Adipocyte (in vitro differentiated cells): Measurements from ENCODE around the gene GGACT.

ENCODE experiments used
- DNase-seq: peaks from one replicate; pipeline ENCODE4 v3.0.0-alpha.2; 2015; ENCODE audit warnings: low read depth
- H3K27me3 ChIP-seq: replicated peaks from 2 replicates; pipeline ENCODE4 v1.7.0; 2013; ENCODE audit warnings: mild to moderate bottlenecking, low read length, moderate library complexity; ENCODE audit not compliant: control insufficient read depth, insufficient read depth
- H3K36me3 ChIP-seq: 2 replicates; pipeline ENCODE4 v1.7.0; 2013; ENCODE audit warnings: low read length, mild to moderate bottlenecking, moderate library complexity; ENCODE audit not compliant: control insufficient read depth, insufficient read depth, severe bottlenecking
- H3K4me1 ChIP-seq: 2 replicates; pipeline ENCODE4 v1.7.0; 2013; ENCODE audit warnings: mild to moderate bottlenecking, low read length, moderate library complexity; ENCODE audit not compliant: control insufficient read depth, insufficient read depth
- H3K4me3 ChIP-seq: 2 replicates; pipeline ENCODE4 v1.7.0; 2013; ENCODE audit warnings: mild to moderate bottlenecking, low read length, moderate library complexity
- H3K9ac ChIP-seq: 2 replicates; pipeline ENCODE4 v1.7.0; 2013; ENCODE audit warnings: mild to moderate bottlenecking, low read length, moderate library complexity
- H3K9me3 ChIP-seq: 2 replicates; pipeline ENCODE4 v1.7.0; 2013; ENCODE audit warnings: mild to moderate bottlenecking, low read length, moderate library complexity; ENCODE audit not compliant: control insufficient read depth

Gene GGACT

DNA sequence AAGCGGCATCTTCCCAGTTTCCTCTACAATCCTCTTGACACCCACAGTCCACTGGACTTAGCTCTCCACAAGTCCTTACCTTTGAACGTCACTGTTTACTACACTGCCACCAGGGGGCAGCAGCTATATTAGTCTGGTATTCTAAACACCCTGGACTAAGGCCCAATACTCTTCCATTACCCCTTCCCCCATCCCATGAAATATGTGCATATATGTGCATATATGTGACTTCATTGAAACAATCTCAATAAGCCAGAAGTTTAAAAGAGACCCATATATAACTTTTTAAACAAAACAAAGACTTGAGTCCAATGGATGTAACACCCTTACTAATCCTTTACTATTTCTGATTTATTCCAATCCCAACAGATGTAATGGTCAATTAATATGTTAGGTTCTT is 15.5 kb downstream of the GGACT start:
- Histone ChIP-seq H3K36me3 (no peaks in the 10 kb centered on the region), H3K9me3 (no peaks in the 10 kb centered on the region), H3K9ac (no peak overlapping the region), H3K27me3 (no peaks in the 10 kb centered on the region), H3K4me3 (no peak overlapping the region), H3K4me1 (no peaks in the 10 kb centered on the region)
- DNase-seq = peak; percentile 66

DNA sequence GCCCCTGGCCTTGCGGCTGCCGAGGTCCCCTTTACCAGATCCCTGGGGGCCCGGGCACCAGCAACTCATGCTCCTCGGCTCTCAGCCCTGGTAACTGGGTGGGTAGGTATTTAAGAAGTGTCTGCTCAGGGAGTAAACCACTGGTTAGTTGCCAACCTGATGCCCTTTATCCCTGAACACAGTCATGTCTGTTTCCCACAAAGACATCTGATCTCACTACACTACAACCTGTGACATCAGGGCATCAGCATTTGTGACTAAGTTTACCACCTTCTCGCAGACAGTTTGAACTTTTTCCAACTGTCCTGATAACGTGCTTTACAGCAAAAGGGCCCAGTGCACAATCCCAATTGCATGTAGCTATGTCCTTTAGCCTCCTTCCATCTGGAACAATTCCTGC is 22.0 kb downstream of the GGACT start:
- Histone ChIP-seq H3K9ac (no peak overlapping the region), H3K36me3 (no peaks in the 10 kb centered on the region), H3K4me1 (no peaks in the 10 kb centered on the region), H3K4me3 (no peak overlapping the region), H3K9me3 (no peaks in the 10 kb centered on the region), H3K27me3 (no peaks in the 10 kb centered on the region)
- no peak for DNase-seq

DNA sequence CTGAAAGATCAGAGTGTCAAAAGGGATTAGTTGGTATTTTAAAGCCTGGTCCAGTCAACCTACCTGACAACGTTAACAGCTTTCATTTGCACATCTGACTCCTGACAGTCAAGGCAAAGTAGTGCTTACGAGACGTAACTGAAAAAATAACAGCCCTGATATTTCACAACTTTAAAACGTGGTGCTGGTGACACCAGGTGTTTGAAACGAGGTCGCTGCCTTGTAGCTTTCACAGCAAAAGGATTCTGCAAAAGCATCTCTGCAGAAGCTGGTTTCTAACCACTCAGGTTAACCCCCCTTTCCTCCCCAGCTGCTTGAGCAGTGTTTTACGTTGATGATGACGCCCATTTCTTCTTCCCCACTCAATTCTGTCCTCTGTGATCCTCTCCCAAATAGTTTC is 23.3 kb downstream of the GGACT start:
- H3K36me3 ChIP-seq = no peaks in the 10 kb centered on the region
- H3K9ac ChIP-seq = no peak overlapping the region
- H3K4me1 ChIP-seq = peaks cover 7% of the 10 kb centered on the region
- no peak overlapping the region for H3K4me3 ChIP-seq
- no peaks in the 10 kb centered on the region for H3K9me3 ChIP-seq
- no peaks in the 10 kb centered on the region for H3K27me3 ChIP-seq
- DNase-seq = no peak

DNA sequence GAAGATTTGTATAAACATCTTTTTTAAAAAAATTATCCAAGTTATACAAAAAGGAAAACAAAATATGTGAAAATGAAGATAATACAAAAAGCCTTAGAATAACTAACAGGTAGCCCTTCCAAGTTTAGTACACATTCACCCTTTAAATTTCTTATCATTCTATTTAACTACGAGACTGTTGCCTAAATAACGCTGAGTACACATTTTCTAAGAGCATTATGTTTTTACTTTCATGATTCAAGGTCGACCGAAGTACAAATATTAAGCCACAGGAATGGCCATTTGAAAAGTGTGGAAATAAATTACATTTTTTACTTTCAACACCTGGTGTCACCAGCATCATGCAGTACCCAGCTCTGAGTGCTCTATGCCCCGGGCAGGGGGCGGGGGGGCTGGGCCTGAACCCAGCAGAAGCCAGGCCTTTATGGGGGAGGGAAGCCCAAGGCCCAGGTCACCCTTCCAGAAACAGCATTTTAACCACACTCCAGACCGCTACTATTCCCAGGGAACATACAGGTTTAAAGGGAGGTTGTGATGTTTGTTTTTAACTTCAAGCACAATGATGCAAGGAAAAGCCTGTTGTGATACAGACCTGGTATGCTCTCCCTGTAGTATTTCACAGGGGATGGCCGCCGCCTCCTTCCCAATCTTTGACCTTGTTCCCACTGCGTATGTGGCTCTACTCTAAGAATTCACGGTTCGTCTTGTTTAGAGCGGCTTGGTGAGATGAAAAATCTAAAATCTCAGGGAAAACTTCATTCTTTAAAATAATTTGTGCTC is 24.0 kb downstream of the GGACT start:
- H3K9ac ChIP-seq = no peak overlapping the region
- no peak for DNase-seq
- no peak overlapping the region for H3K4me3 ChIP-seq
- no peaks in the 10 kb centered on the region for H3K9me3 ChIP-seq
- H3K4me1 ChIP-seq = peaks cover 8% of the 10 kb centered on the region
- no peaks in the 10 kb centered on the region for H3K27me3 ChIP-seq
- H3K36me3 ChIP-seq = no peaks in the 10 kb centered on the region

DNA sequence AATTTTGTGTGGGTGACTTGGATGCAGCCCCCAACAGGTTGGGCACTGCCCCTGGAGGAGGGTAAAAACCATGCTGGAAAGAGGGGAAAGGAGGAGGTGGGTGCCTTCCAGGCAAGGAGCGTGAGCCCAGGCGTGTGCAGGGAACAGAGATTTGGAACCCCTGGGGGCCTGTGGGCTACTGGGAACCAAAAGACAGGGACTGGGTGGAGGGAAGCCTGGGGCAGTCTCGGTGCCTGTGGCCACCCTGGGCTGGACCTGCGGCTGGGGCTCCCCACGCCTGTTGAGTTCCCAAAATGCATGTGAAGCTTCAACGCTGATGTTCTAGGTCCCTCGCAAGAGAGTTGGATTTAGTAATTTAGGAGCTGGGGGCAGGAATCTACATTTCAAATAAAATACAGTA is 24.8 kb downstream of the GGACT start:
- Histone ChIP-seq H3K4me1 (peaks cover 8% of the 10 kb centered on the region), H3K9ac (no peak overlapping the region), H3K27me3 (no peaks in the 10 kb centered on the region), H3K36me3 (no peaks in the 10 kb centered on the region), H3K9me3 (no peaks in the 10 kb centered on the region), H3K4me3 (no peak overlapping the region)
- DNase-seq = no peak

DNA sequence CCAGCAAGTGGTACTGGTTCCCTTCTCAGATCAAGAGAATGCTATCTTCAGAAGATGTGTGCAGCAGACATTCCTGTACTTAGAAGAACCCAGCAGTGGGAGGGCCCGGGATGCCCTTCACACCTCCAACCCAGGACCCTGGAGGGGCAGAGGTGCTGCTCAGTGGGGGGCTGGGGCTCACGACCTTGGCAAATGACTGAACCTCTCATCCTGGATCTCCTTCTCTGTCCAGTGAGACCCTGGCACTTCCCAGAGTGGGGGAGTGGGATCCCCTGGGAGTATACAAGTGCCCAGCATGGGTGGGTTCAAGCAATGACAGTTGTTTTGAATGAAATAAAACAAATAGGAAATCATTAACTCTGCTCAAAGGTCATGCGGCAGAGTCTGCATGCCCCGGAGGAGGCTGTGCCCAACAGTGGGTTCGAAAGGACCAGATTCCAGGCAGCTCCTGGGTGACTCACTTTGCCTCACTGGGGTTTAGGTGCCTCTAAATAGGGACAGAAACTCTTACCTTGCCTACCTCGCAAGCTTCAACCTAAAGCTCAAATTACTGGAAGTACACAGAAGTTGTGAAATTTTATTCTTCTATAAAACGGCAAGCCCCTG is 26.9 kb downstream of the GGACT start:
- Histone ChIP-seq H3K9me3 (no peaks in the 10 kb centered on the region), H3K27me3 (no peaks in the 10 kb centered on the region), H3K4me3 (no peak overlapping the region), H3K9ac (no peak overlapping the region), H3K4me1 (peaks cover 8% of the 10 kb centered on the region), H3K36me3 (no peaks in the 10 kb centered on the region)
- DNase-seq = no peak

DNA sequence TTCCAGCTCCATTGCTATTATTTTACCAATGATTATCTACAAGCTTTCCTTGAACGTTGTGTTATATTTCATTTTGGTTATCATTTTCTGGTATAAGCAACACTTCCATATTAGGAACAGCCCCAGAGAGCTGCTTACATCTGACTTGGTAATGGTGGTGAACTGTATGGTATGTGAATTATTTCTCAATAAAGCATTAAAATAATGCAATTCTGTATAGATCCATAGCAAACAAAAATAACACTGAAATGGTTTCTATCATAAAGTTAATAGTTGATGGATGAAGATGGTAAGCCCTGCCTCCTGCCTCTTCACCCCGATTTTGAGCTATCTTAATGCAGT is 27.5 kb downstream of the GGACT start:
- Histone ChIP-seq H3K9me3 (no peaks in the 10 kb centered on the region), H3K4me3 (no peak overlapping the region), H3K9ac (no peak overlapping the region), H3K27me3 (no peaks in the 10 kb centered on the region), H3K4me1 (peaks cover 8% of the 10 kb centered on the region), H3K36me3 (no peaks in the 10 kb centered on the region)
- DNase-seq = peak; percentile 6

DNA sequence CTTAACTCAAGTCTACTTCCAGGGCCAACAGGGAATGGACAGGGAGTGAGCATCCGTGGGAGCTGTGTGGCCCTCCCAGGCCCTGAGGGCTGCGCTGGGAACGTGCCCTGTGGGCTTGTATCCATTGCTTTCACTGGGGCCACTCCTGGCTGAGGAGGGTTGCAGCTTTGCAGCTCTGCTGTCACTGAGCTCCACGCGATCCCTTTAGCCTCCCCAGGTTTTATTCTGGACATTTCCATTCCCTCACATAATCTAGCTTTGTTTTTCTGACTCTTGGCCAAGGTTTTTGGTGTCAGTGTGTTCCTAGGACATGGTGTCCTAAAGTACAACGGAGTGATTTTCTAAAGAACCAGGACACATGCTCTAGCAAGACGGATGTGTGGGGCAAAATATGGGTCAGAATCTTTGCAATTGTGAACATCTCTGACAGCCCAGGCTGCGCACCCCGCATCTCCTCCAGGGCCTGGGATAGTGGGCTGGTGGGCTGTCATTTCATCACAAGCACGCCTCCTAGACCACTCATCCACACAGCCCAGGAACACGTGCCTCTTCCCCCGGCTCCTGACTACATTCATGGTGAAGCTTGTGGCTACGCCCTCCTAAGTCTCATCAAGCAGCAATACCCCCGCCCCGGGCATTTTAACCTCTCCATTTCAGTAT is 28.0 kb downstream of the GGACT start:
- Histone ChIP-seq H3K4me3 (no peak overlapping the region), H3K4me1 (peaks cover 8% of the 10 kb centered on the region), H3K36me3 (no peaks in the 10 kb centered on the region), H3K9ac (no peak overlapping the region), H3K9me3 (no peaks in the 10 kb centered on the region), H3K27me3 (no peaks in the 10 kb centered on the region)
- DNase-seq = no peak

DNA sequence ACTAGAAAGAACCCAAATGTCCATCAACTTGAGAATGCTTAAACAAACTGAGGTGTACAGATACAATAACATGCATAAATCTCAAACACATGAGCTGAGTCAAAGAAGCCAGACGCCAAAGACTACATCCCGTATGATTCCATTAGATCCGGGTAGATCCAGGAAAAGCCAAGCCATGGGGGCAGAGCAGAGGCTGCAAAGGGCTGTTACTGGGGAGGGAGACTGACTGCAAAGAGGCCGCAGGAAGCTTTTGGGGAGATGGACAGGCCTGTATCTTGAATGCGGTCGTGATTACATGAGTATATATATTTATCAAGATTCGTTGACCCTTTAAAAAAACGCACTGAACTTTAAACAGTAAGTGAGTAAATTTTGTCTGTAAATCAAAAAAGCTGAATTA is 28.7 kb downstream of the GGACT start:
- H3K9me3 ChIP-seq = no peaks in the 10 kb centered on the region
- H3K4me3 ChIP-seq = no peak overlapping the region
- H3K4me1 ChIP-seq = peaks cover 8% of the 10 kb centered on the region
- no peaks in the 10 kb centered on the region for H3K36me3 ChIP-seq
- H3K27me3 ChIP-seq = no peaks in the 10 kb centered on the region
- no peak for DNase-seq
- no peak overlapping the region for H3K9ac ChIP-seq

DNA sequence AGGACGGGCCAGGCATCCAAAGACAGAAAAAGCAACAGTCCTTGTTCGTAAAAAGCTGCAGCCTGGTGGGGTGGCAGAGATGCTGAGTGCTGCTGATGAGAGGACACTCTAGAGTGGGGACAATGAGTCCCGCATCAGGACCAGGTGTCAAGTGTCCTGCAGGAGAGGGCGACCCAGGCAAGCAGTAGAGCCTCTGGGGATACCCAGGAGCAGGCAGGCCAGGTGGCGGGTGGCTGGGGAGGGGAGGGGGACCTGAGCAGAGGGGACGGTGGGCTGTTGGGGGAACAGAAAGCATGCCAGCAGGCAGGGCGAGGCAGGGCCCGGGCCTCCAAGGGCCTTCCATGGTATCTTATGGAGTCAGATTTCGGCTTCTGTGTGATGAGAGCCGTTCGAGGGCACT is 35.8 kb downstream of the GGACT start:
- peaks cover 7% of the 10 kb centered on the region for H3K4me1 ChIP-seq
- no peak overlapping the region for H3K9ac ChIP-seq
- no peaks in the 10 kb centered on the region for H3K36me3 ChIP-seq
- H3K9me3 ChIP-seq = no peaks in the 10 kb centered on the region
- no peak for DNase-seq
- no peak overlapping the region for H3K4me3 ChIP-seq
- H3K27me3 ChIP-seq = no peaks in the 10 kb centered on the region

DNA sequence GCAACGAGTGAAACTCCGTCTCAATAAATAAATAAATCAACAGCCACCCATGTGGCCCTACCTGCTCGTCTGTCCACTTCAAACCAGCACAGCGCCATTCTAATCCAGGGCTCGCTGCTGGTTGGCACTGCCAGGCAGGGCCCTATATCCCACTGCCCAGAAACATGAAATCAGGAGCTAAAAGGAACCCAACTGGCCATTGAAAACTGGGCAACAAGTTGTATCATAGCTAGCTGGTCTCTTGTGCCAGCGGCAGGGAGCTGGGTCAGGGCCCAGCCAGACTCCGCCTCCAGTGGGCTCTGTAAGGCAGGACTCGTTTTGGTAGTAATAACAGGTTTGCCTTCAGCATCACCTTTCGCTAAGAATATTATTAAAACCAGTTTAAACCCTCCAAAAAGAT is 39.3 kb downstream of the GGACT start:
- no peaks in the 10 kb centered on the region for H3K27me3 ChIP-seq
- H3K4me3 ChIP-seq = no peak overlapping the region
- no peaks in the 10 kb centered on the region for H3K36me3 ChIP-seq
- H3K9ac ChIP-seq = no peak overlapping the region
- no peak for DNase-seq
- H3K4me1 ChIP-seq = peaks cover 7% of the 10 kb centered on the region
- H3K9me3 ChIP-seq = no peaks in the 10 kb centered on the region
